HG03460 (cell line): ENCODE data around the gene VRK1.

Source experiments
- ATAC-seq: cut with Tn5 transposase; IDR thresholded peaks from one replicate; pipeline ENCODE4 v1.9.1; 2021; ENCODE audit not compliant: unreplicated experiment

The VRK1 gene

DNA sequence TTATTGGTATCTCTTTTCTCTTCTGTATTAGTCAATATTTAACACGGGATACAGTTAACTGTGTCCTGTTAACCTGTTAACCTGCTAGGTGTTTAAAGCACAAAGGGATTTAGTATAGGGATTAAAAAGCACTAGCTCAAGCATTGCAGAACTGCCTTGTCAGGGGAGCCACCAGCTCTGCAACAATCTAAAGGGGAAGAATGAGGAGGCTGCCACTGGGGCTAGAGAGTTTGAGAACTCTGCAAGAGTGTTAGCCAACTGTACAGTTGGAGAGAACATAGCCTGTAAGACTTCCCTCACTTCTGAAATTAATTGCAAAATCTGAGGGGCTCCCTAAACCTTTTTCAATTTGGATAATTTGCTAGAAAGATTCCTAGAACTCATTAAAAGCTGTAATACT lies 6.5 kb upstream of the VRK1 start:
- ATAC-seq: no peak

GRCh38 chr14:96792003-96792402 lies 5.2 kb upstream of the VRK1 start:
- ATAC-seq: no peak

- no peak for ATAC-seq
Measured at GRCh38 chr14:96792591-96792990, 4.6 kb upstream of the VRK1 start.

DNA sequence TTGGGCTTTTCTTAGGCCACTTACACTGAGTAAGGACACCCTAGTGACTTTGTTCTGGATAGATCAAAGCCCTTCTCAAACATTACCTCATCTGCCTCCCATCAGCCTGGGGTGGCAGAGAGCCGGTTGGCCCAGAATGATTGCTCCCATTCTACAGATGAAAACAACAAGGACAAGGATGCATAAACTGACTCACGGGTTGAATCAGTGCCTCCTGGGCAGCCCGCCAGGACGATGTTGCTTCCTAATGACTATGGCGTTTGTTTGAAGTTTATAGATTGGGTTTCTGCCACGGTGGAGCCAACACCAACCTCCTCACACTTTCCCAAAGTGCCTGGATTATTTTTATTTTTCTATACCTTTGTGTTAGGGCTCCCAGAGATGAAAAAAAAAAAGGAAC lies 3.6 kb upstream of the VRK1 start:
- no peak for ATAC-seq

- no peak for ATAC-seq
Measured at GRCh38 chr14:96795109-96795828, 1.9 kb upstream of the VRK1 start.

- ATAC-seq: peak; percentile 34
Measured at GRCh38 chr14:96797582-96798349, 584 bp downstream of the VRK1 start.

- ATAC-seq: no peak
Measured at GRCh38 chr14:96798956-96799355, 1.8 kb downstream of the VRK1 start.

GRCh38 chr14:96799489-96800054 lies 2.4 kb downstream of the VRK1 start:
- no peak for ATAC-seq

DNA sequence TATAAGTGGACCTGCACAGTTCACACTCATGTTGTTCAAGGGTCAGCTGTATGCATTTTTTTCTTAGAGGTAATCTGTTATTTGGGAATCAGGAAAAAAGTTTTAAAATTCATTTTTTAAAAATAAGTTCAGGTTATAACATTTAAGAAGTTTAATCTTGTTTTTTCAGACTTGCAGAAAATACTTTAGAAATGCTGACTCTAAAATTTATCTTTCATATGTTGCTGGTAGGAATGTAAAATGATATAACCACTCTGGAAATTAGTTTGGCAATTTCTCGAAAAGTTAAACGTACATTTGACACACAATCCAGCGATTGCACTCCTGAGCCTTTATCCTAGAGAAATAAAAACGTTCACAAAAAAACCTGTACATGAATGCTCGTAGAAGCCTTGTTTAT lies 4.7 kb downstream of the VRK1 start:
- no peak for ATAC-seq

- ATAC-seq: no peak
Measured at GRCh38 chr14:96802963-96803362, 5.8 kb downstream of the VRK1 start.

DNA sequence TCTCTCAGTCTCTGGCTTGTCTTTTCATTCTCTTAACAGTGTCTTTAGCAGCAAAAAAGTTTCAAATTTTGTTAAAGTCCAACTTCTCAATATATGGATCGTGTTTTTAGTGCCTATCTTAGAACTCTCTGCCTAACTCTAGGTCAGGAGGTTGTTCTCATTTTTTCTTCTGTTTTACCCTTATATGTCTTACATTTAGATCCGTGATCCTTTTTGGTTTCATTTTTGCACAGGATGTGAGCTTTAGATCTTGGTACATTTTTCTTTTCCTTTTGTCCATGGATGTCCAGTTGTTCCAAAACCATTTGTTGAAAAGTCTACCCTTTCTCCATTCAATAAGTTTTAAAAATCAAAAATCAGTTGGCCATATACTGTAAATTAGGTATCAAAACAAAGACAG lies 6.8 kb downstream of the VRK1 start:
- ATAC-seq: no peak

DNA sequence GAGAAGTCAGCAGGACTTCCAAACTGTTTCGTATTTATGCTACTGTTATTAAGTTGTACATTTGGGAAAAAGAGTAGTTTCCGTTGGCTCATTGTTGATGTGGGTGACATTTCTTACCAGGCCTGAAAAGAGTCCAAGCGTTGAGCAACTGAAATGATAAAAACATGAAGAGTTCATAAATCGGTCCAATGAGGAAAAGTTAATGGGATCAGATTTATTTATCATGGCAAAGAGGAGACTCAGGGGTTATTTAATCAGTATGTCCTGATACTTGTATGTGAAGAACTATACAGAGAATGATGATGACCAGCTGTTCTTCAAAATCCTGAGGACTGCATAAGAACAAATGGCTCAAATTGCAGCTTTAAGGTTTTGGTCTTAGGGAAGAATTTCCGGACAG lies 7.7 kb downstream of the VRK1 start:
- no peak for ATAC-seq

DNA sequence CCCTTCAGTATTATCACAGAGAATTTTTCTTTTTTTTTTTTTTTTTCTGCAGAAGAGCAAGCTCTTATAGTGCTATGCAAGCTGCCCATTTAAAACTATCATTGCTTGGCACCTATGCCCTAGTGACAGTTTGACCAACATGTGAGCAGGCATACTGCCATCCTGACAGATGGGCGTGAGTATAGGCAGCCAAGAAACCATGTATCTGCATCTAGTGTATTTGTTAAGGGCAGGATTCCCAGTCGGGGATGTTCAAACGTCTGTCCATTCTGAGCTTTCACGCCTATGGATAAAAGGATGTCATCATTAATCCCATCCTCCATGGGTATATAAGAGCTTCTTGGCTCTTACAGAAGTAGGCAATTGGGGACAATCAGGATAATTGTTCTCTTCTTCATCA lies 8.8 kb downstream of the VRK1 start:
- no peak for ATAC-seq

- ATAC-seq: no peak
Measured at GRCh38 chr14:96806836-96807235, 9.7 kb downstream of the VRK1 start.

DNA sequence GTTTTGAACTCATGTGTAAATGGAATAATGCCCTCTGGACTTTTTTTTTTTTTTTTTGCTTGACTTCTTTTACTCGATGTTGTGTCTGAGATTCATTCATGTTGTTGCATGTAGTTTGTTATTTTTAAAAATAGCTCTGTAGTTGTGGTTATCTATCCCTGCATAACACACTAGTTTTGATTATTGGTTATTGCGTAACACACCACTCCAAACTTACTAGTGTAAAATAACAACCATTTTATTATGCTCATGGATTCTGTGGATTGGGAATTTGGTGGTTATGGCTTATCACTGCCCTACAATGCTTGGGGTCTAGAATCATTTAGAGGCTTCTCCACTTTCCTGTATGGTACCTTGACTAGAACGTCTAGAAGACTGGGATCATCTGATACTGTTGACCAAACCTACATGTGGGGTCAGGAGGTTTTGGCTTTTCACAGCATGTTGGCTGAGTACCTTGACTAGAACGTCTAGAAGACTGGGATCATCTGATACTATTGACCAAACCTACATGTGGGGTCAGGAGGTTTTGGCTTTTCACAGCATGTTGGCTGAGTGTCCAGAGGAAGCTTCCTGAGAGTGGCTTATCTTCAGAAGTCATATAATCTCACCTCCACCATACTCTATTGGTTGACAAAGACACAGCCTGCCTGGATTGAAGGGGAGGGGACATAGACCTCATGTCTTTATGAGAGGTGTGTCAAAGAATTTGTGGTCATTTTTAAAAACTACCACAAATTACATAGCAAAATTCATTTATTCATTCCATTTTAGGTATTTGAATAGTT lies 11.6 kb downstream of the VRK1 start:
- ATAC-seq: no peak

DNA sequence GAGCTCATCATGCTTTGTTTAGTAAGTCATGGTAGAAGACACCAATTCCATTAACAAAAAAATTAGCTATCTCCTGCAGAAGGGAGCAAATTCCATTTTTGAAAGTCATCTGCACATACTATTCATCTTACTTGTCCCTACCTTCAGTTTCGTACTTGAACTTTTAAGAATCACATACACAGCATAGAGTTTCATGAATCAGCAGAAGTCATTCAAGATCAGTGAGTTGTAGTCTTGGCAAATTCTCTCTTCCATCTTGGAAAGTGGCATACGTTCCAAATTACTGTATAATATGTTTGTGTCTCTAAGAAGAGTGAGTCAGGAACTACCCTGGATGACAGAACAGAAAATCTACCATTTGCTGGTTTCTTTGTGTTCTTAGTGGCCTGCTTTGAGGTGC lies 14.1 kb downstream of the VRK1 start:
- no peak for ATAC-seq

DNA sequence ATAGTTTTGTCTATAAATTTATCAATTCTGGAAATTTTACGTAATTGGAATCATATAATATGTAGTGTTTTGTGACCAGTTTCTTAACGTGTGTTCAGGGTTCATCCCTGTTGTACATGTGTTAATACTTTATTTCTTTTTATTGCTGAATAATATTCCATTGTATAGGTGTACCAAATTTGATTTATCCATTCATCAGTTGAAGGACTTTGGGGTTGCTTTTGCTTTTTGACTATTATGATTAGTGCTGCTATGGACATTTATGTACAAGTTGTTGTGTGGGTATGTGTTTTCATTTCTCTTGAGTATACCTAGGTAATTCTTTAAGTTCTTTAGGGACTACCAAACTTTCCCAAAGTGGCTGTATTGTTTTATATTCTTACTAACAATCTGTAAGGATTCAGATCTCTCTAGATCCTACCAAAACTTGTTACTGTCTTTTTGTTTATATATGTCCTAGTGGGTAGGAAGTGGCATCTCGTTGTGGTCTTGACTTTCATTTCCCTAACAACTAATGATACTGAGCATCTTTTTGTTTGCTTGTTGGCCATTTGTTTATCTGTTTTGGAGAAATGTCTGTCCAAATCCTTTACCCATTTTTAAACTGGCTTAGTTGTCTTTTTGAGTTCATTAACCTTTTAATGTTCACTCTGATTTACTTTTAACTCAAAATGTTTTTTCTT lies 14.9 kb downstream of the VRK1 start:
- ATAC-seq: peak; percentile 70

- no peak for ATAC-seq
Measured at GRCh38 chr14:96816281-96816680, 19.1 kb downstream of the VRK1 start.

- no peak for ATAC-seq
Measured at GRCh38 chr14:96817750-96818666, 20.8 kb downstream of the VRK1 start.

- no peak for ATAC-seq
Measured at GRCh38 chr14:96821501-96821900, 24.3 kb downstream of the VRK1 start.
